Measurements from ENCODE around the gene HS6ST3. TPM values are rescaled to one million over a fixed set of nuclear protein-coding genes. Genes with fewer than 3 reads are reported as not detected.

Gene HS6ST3
- total and polyA plus RNA-seq, 9 of the 15 experiments (the other 6 are each of a cell fraction or from before 2014, with no cell fraction given): not detected

DNA sequence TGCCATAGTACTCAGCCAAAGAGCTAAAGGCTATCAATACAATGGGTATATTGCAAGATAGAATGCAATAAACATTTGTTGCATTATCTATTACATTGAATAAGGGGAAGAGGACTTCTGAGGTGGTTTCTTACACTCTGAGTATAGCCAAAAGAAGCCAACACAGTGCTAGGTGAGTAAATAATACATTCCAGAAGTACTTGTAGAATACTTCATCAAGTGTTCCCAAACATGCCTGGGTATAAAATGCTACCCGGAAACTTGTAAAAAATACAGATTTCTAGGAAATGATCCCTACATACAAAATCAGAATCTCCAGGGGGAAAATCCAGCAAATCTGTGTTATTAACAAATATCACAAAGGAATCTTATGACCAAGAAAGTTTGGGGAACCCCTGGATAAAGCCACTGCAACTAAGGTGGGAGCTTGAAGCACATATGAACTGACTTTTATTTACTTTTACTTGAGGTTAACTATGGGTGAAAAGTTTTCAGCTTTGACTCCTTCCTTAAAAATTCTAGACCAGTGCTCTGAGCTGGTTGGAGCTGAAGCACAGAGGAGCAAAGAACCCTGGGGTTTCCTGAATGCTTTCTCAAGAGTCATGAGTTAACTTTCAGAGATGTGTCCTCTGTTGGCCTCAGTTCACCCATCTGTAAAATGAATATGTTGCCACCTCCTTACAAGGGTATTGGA lies 768.4 kb downstream of the HS6ST3 start (continued):
- TF ChIP-seq MEF2A (IDR thresholded peaks at IDR 0.05; ENCODE audit: control insufficient read depth, low read depth, low read length): no peak
- TF ChIP-seq ETV6 (IDR thresholded peaks at IDR 0.05; ENCODE audit: borderline replicate concordance in 1 of 2, low read depth in 2 of 2, low read length in 1 of 2): no peak
- no peak for TF ChIP-seq ETV6 (CRISPR knock-in tag; IDR thresholded peaks at IDR 0.05; ENCODE audit: borderline replicate concordance)
- TF ChIP-seq, protein P1, sequence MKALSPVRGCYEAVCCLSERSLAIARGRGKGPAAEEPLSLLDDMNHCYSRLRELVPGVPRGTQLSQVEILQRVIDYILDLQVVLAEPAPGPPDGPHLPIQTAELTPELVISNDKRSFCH (CRISPR knock-in tag; IDR thresholded peaks at IDR 0.05): no peak
- TF ChIP-seq, protein P1 (tag; IDR thresholded peaks at IDR 0.05): no peak

DNA sequence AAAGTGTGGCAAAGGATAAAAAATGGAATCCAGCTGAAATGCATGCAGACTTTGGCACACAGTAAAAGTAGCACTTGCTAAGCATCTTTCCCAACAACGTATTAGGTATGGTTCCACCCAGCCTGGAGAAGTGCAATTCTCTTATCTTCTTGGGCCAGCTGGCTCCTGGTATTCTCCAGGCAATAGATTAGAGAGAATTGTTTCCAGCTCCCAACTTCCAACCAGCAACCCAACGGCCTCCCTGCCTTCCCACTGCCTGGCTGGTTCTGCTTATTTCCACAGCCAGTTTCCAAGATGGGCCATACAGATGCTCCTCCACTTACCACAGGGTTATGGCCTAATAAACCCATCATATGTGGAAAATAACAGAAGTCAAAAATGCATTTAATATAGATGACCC lies 771.0 kb downstream of the HS6ST3 start:
- intact Hi-C loops (cut with micrococcal nuclease): no loop called here
- H3K36me3 ChIP-seq (ENCODE audit: control insufficient read depth, insufficient read depth, low read length): no peaks in the 10 kb centered on the region
- H3K27ac ChIP-seq (ENCODE audit: extremely low read depth, low read depth, low read length): no peak overlapping the region
- H3K9me3 ChIP-seq (replicated peaks; ENCODE audit: control insufficient read depth, insufficient read depth, low read depth, low read length): no peaks in the 10 kb centered on the region
- CTCF ChIA-PET (ENCODE audit: low intra/inter-chr PET ratio): no interaction called here
- ATAC-seq (no peak), FAIRE-seq (no peak), DNase-seq (ENCODE audit: extremely low read depth in 1 of 4, low spot score in 3 of 4) (peak in 2 of 4 experiments; percentile 5)
- H3K9ac ChIP-seq (ENCODE audit: insufficient read depth in 1 of 2, low read depth in 2 of 2, low read length in 2 of 2): no peak overlapping the region
- H3K4me1 ChIP-seq (replicated peaks in 1 of 2; ENCODE audit: control insufficient read depth in 2 of 2, insufficient read depth in 2 of 2, low read length in 2 of 2): no peaks in the 10 kb centered on the region
- H3K27me3 ChIP-seq (ENCODE audit: control insufficient read depth in 2 of 2, insufficient read depth in 2 of 2, low read length in 2 of 2): no peaks in the 10 kb centered on the region
- no peaks in the 10 kb centered on the region for H3K9me1 ChIP-seq (ENCODE audit: control insufficient read depth, insufficient read depth, low read length)
- no TSS peak for BruUV-seq (replicated peaks)
- POLR2A ChIA-PET: no interaction called here
- no peak overlapping the region for H3K4me3 ChIP-seq
- in situ Hi-C loops (cut with MboI): no loop called here
- no peak overlapping the region for H2AFZ ChIP-seq (ENCODE audit: low read depth, low read length)
- no peaks in the 10 kb centered on the region for H3K79me2 ChIP-seq (ENCODE audit: control insufficient read depth, insufficient read depth, low read length)
- no peaks in the 10 kb centered on the region for H4K20me1 ChIP-seq (replicated peaks; ENCODE audit: control insufficient read depth, insufficient read depth, low read length)
- 0% methylated on average over 2 of the region's 2 CpGs for WGBS (ENCODE audit: insufficient coverage, low coverage, missing lambda C conversion rate)
- no peak overlapping the region for H3K4me2 ChIP-seq (ENCODE audit: insufficient read depth, low read length)
- TF ChIP-seq CREBBP (IDR thresholded peaks at IDR 0.05; ENCODE audit: low read depth, low read length) (no peak), KLF1 (tag; IDR thresholded peaks at IDR 0.05) (no peak), PRPF4 (IDR thresholded peaks at IDR 0.05; ENCODE audit: insufficient read depth, low read depth, low read length, poor library complexity, severe bottlenecking) (no peak), RFX1 (IDR thresholded peaks at IDR 0.05) (no peak), WHSC1 (IDR thresholded peaks at IDR 0.05; ENCODE audit: low read length) (no peak), ERF (CRISPR knock-in tag; IDR thresholded peaks at IDR 0.05) (no peak), YY1 (IDR thresholded peaks at IDR 0.05; ENCODE audit: borderline replicate concordance in 1 of 3, control insufficient read depth in 1 of 3, extremely low read depth in 1 of 3, insufficient read depth in 3 of 3, insufficient read length in 1 of 3, insufficient replicate concordance in 2 of 3, low read depth in 1 of 3, low read length in 2 of 3) (no peak), TAL1 (IDR thresholded peaks at IDR 0.05) (peak; percentile 51), BDP1 (IDR thresholded peaks at IDR 0.05; ENCODE audit: insufficient read depth, insufficient read length) (no peak)
- TF ChIP-seq, protein P2, sequence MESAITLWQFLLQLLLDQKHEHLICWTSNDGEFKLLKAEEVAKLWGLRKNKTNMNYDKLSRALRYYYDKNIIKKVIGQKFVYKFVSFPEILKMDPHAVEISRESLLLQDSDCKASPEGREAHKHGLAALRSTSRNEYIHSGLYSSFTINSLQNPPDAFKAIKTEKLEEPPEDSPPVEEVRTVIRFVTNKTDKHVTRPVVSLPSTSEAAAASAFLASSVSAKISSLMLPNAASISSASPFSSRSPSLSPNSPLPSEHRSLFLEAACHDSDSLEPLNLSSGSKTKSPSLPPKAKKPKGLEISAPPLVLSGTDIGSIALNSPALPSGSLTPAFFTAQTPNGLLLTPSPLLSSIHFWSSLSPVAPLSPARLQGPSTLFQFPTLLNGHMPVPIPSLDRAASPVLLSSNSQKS (CRISPR knock-in tag; IDR thresholded peaks at IDR 0.05): no peak
- TF ChIP-seq, protein P3, sequence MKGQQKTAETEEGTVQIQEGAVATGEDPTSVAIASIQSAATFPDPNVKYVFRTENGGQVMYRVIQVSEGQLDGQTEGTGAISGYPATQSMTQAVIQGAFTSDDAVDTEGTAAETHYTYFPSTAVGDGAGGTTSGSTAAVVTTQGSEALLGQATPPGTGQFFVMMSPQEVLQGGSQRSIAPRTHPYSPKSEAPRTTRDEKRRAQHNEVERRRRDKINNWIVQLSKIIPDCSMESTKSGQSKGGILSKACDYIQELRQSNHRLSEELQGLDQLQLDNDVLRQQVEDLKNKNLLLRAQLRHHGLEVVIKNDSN (CRISPR knock-in tag; IDR thresholded peaks at IDR 0.05): no peak
- TF ChIP-seq, protein P4, sequence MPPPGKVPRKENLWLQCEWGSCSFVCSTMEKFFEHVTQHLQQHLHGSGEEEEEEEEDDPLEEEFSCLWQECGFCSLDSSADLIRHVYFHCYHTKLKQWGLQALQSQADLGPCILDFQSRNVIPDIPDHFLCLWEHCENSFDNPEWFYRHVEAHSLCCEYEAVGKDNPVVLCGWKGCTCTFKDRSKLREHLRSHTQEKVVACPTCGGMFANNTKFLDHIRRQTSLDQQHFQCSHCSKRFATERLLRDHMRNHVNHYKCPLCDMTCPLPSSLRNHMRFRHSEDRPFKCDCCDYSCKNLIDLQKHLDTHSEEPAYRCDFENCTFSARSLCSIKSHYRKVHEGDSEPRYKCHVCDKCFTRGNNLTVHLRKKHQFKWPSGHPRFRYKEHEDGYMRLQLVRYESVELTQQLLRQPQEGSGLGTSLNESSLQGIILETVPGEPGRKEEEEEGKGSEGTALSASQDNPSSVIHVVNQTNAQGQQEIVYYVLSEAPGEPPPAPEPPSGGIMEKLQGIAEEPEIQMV (tag; conservative IDR thresholded peaks at IDR 0.05; ENCODE audit: low read depth): no peak
